GM18861 (cell line): ENCODE results near the gene GTF3A.
"Not testable (repeated sequence)": the region's sequence is repeated elsewhere in the genome, so short reads cannot be mapped to it uniquely, and the experiment has no call there.

ENCODE experiments used
- ATAC-seq: cut with Tn5 transposase; IDR thresholded peaks from one replicate; pipeline ENCODE4 v1.9.1; 2021; ENCODE audit not compliant: unreplicated experiment

Gene GTF3A

DNA sequence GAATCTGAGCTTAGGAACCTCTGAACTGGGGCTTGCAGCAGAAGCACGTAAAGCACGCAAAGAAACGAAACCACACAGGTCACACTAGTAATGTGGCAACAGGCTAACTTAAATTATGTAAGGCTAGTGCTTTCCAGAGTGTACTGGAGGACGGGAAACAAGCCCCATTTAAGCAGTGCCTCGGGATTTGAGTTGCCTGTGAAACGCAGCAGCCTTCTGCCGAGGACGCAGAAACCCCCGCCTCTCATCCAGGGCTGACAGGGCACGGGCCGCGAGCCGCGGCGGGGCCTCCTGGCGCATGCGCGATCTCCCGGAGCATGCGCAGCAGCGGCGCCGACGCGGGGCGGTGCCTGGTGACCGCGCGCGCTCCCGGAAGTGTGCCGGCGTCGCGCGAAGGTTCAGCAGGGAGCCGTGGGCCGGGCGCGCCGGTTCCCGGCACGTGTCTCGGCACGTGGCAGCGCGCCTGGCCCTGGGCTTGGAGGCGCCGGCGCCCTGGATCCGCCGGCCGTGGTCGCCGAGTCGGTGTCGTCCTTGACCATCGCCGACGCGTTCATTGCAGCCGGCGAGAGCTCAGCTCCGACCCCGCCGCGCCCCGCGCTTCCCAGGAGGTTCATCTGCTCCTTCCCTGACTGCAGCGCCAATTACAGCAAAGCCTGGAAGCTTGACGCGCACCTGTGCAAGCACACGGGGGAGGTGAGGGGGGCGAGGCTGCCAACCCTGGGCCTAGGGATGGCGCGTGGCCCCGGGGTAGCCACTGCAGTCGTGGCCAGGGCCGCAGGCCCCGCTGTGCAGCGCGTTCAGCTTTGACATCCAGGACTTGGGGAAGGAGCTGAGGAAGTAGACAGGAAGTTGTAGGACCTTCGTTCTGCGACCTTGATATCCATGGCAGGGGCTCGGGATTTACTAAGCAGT is at the start of gene GTF3A:
Gene GTF3A (plus strand): TSS at position 374 of the 912 bp plus-strand sequence.
- peak; percentile 60 for ATAC-seq

DNA sequence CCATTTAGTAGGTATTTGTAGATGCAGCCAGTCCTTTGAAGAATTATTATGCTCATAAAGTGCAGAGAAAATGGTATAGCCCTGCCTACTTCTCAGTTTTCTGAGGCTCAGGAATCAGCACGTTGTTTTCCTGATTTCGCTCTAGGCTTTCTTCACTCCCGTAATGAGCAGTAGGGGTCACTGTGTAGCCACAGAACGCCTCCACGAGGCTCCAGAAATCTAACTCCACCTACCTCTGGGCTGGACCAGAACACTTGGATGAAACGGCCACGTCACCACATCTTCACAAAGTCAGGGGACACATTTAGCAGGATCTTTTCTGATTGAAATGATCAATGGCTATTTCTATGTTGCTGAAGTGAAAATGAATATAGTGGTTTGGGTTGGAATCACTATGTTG is 49.8 kb upstream of the GTF3A start:
- ATAC-seq = peak; percentile 56

DNA sequence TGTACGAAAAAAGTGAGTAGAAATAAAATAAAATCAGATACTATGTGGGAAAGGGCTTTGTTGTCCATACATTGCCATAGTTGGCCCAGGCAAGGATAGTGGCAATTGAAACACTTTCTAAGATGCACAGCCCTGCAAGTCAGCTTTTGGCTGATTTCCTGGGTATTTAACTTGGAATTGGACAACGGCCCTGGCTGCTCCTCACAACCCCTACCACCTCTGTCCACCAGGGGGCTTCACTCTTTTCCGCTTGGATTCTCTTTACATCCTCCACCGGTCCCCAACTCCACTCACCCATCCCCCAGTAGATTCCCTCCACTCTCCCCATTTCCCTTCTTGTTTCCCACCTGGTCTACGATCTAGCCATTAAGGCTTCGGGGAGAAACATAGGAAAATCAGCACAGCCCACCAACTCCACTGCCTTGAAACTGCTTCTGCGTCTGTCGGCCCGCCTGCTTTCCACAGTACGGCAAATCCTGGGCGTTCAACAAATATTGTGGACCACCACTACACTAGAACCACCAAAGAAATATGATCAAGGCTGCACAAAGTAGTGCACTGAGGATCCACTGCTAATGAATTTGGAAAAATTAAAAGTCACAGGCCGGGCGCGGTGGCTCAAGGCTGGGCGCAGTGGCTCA is 48.6 kb upstream of the GTF3A start:
- no peak for ATAC-seq

DNA sequence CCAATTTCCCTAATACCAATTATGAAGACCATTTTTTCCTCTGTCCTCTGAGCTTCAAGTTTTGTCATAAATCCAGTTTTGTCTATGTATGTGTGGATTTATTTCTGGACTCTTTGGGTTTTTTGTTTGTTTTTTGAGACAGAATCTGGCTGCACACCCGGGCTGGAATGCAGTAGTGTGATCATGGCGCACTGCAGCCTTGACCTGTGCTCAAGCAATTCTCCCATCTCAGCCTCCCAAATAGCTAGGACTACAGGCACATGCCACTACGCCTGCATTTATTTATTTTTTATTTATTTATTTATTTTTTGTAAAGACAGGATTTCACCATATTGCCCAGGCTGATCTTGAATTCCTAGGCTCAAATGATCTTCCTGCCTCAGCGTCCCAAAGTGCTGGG is 45.3 kb upstream of the GTF3A start:
- no peak for ATAC-seq

DNA sequence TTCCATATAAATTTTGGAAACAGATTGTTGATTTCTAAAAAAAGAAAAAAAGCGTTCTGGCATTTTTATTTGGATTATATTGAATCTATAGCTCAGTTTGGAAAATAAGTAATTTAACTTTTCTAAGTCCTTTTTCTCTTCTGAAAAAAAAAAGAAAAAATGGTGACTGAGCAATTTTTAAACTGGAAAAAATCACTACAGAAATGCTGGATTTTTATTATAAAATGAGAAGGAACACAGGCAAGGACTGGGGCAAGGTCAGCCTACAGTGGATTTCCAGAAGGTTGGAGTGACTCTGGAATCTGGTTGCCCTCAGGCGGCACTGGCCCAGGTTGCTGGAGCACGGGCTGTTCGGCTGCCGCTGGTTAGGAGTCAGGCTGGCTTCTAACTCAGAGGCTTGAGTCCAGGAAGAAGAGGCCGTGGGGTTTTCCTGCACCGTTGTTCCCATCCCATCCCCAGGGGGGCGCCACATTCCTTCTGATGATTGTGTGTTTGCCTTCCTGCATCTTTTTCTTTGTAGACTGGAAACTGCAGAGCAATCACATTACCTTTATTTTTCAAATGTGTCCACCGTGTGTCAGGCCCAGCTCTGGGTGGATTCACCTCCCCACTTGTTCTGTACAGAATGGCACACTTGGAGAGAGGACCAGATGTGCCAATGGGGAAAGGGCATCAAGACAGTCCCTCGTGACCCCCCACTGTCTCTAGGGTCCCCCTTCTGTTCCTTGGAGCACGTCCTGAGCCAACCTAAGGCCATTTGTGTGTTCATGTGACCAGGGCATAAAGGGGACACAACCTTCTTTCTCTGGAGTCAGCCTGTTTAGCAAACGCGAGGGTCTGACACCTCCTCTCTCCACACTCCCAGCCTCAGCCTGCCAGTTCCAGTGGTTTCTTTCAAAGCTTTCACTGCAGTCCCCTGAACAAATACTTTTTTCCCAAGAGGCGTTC is 44.5 kb upstream of the GTF3A start:
- ATAC-seq = no peak

DNA sequence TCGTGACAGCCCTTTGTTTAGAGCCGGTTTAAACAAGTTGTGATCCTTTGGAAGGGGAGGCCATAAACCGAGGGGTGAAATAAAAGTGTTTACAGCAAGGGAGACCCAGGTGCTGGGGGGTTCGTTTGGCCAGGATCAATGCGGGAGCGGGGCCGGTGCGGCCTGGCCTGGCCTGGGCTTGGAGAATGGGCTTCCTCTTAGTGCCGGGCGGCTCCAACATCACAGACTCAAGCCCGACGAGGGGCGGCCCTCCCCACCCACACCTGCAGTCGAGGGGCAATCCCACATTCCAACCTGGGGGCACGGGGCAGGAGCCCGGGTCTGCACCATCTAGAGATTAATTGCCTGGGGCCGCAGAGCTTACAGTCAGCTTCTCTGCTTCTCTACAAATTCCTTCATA is 42.8 kb upstream of the GTF3A start:
- no peak for ATAC-seq

DNA sequence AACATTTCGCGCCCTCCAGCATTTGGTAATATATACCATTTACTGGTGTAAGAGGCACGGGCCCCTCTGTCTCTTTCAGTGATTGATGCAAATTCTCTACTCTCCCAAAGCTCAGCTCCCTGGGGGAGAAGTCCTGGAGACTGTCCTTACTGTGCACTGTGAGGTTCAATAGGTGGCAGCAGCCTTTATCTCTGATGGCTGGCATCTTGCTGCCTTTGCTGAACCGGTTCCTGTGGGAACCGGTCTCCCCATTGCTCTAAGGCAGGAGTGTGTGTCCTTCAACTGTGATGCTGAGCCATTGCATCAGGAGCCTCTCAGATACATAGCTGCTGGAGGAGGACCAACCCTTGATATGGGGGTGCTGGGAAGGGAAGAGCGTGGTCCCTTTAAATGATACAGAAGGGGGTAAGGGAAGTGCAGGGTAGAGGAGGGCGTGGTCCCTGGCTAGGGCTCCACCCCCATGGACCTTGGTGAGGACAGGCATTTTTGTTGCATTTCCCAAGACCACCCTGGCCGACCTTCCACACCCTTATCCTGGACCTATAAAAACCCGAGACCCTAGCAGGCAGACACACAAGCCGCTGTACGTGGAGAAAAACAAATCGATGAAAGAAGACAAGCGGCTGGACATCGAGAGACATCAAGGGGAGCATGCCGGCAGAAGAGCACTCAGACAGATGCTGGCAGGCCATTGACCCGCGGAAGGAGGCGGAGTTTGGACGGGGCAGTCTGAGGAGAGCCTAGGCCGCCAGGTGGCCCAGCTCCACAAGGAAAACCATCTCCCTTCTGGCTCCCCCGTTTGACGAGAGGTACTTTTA is 41.1 kb upstream of the GTF3A start:
- no peak for ATAC-seq

DNA sequence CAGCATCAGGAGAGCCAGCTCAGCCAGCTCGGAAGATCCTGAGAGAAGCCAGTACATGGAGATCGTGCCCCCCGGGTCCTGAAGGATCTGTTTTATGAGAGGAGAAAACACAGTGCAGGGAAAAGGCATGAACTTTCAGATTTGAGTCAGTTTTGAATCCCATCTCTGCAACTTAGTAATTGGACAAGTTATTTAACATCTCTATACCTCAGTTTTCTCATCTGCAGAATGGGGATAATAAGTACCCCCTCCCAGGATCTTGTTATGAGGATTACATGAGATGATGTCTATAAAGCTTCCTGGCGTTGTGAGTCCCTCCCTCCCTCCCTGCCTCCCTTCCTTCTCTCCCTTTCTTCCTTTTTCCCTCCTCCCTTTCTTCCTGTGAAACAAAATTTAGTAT is 40.1 kb upstream of the GTF3A start:
- ATAC-seq = no peak

DNA sequence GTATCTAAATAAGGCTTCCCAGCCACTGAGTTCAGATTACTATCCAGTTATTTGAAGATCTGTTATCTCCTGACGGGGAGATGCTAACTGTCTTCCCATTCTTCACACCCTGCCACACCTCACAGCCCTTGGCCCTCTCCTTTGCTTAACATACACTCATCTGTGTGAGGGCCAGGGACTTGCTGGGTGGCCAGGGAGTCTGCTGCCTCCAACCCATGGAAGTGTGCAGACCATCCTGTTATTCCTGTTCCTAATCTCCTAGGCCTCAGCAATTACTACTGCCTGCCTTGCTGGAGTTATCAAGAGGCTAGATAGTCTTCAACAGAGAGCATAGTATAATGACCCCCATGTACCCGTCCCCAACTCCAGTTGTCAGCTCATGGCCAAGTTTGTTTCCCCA is 36.2 kb upstream of the GTF3A start:
- ATAC-seq = no peak

DNA sequence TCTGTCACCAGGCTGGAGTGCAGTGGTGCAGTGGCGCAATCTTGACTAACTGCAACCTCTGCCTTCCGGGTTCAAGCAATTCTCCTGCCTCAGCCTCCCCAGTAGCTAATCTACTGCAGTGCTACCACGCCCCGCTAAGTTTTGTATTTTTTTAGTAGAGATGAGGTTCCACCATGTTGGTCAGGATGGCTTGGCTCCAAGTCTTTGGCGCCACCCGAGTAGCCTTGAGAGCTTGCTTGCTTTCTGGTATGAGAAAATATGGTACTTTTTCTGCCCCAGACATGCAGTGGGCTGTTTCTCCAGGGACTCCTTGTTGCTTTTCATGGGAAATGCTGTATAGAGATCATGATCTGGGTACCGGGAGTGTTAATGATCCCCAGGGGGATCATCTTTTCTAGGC is 34.5 kb upstream of the GTF3A start:
- ATAC-seq = no peak

DNA sequence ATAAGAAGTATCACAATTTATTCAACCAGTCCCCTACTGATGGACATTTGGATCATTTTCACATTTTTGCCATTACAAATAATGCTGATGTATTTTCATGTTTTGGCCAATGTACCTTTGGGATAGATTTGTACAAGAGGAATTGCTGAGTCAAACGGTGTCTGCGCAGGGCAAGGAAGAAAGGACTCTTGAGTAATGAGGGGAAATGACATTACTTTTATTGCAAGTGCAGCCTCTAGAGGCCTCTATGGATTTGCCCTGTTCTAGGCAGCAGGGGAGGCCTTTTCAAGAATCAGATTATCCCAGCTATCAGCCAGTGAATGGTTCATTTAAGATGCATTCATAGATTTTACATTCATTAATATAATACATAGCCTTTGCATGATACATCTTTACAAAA is 32.9 kb upstream of the GTF3A start:
- ATAC-seq = no peak

DNA sequence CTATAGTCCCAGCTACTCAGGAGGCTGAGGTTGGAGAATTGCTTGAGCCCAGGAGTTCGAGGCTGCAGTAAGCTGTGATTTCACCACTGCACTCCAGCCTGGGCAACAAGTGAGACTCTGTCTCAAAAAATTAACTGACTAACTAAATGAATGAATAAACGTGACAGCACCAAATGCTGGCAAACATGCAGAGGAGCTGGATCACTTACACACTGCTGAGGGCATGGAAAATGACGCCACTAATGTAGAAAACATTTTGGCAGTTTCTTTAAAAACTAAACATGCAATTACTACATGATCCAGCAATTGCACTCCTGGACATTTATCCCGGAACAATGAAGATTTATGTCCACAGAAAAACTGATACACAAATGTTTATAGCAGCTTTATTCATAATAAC is 31.3 kb upstream of the GTF3A start:
- ATAC-seq = no peak

DNA sequence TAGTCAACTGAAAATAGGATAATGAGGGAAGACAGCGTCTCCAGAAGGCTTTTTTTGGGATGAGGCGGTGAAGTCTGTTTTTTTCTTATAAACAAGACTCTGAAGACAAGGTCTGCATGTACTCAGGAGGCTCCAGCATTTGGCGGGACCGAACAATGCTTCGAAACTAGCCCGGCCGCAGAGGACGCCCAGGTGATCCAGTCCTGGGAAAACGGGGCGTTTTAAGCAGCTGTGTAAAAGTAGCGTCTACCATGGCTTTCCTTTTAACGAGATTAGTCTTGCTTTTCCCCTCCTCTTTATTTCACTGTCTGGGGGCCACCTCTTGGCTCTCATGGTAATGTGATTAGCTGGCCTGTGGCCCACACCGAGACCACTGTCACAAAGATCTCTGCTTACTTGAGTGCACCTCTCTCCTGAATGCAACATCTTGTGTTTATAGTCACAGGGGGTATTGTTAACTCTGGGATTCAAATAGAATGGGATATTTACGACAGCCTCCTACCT is 29.4 kb upstream of the GTF3A start:
- ATAC-seq = no peak

DNA sequence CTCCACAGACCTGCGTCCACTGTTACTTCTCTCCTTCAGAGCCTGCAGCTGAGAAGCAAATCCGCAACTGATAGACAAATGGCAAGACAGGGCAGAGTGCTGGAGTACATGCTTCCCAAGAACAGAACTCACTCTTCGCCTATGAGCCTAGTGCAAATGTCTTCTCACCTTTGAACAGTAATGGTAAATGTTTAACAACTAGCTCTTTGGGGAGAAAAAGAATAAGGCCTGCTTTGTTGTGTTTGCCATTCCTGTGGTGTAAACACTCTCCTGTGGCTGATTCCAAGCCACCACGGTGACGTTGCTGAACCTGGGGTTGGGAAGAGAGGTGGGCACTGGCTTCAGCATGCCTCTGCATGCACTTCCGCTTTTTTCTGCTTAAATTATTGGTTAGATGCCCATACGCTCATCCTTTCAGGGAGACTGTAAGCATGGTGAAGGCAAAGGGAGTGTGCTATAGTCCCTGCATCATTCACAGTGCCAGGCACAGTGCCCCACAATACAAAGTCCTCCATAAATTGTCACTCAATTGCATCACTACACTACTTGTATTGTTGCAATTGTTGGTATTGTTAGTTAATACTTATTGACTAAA is 28.1 kb upstream of the GTF3A start:
- ATAC-seq = no peak

DNA sequence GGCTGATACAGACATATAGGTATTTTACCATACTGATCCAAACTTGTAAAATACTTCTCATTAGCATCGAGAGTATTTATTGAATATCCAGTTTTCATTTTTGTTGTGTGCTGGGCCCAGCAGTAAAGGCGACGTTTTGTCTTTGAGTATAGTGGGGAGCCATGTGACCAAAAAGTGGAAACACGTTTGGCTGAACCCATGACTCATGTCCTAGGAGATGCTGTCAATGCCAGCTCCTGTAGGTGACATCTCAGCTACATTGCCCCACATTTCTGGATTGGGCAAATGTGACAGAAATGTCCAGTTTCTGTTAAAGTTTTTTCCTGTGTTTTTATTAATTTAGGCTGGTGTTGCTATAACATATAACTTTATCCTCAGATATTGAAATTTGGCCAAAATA is 26.1 kb upstream of the GTF3A start:
- no peak for ATAC-seq

DNA sequence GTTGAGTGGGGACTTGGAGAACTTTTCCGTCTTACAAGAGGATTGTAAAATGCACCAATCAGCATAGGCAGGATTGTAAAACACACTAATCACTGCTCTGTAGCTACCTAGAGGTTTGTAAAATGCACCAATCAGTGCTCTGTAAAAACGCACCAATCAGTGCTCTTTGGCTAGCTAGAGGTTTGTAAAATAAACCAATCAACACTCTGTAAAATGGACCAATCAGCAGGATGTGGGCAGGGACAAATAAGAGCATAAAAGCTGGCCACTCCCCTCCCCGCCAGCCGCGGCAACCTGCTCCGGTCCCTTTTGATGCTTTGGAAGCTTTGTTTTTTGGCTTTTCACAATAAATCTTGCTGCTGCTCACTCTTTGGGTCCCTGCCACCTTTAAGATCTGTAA is 24.0 kb upstream of the GTF3A start:
- ATAC-seq = not testable (repeated sequence)

DNA sequence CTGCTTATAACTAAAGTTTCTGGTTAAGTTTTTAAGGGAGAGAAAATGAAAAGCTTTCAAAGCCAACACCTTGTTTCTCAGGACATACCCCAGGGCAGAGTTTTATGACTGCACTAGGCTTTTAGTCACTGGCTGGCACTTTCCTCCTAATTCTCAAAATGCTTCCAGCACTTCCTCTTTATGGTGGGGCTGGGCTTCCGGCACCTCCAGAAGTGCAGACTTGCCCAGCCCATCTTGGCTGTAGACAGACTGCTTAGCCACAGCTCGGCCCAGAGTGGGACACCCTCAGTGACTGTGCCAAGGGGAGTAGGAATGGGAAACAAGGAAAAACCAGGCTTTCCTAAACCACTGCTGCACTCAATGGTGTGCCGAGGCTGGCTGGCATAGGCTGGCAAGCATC is 23.2 kb upstream of the GTF3A start:
- ATAC-seq = no peak

DNA sequence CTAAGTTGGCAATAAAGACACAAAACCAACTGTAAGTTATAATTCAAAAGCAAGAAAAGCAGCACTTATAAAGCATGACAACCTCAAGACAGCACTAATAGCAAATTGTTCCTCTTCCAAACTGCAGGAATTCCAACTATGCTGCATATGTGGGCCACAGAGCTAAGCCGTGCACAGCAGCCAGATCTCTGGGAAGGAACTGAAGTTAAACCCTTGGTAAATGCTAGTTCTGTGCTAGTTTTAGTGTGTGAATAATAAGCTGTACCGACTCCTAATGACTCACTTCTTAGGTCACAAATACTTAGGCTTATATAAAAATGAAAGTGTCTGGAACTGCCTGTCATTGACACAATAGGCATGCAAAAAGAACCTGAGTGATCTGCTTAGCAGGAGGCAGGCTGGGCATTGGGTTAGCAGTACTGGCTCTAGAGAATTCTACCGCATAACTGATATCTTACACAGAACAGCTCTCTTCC is 21.2 kb upstream of the GTF3A start:
- no peak for ATAC-seq

DNA sequence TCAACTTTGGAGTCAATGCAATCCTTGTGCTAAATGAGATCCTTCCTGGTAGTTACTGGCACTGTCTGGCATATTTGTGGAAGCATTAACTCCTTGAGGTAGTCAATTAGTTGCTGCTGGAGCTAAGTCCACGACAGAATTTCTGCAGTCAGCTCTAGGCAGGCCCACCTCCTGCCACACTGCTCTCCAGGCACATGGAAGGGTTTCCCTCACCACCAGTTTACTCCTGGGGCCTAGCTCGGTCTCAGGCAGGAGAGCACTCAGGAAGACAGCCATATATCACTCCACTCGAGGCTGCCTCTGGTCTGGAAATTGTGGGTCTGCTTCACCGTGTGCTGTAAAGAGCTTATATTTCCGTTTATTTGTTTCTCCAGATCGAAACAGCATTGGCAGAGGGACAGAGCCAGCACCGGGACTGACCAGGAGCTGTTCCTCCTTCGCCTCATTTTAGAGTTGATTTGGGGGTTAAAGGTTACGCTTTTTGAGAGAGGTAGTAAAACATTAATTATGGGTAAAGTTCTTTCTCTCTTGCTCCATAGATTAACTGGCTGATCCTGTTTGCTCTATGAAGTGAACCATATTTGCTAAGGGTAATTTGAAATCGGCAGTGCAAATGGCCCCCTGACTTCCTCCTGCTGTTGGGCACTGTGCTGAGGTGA is 20.6 kb upstream of the GTF3A start:
- no peak for ATAC-seq
